Transverse colon (tissue), 3 donors: ENCODE data around the gene KCNAB3.

ENCODE experiments used
- CTCF ChIP-seq, 5 experiments: fragments of 200-600 bp in 3 of 5; fragments of 450-650 bp in 2 of 5; sonication (generic) in 3 of 5; IDR thresholded peaks; 1 replicate in 2 of 5; 2 replicates in 3 of 5; pipeline ENCODE4 v1.5.1; 2016 to 2017; ENCODE audit warnings: antibody characterized with exemption in 5 of 5, inconsistent platforms in 3 of 5, mild to moderate bottlenecking in 2 of 5, moderate library complexity in 1 of 5
- EP300 ChIP-seq: sonication (generic); formaldehyde crosslinking; IDR thresholded peaks from one replicate; pipeline ENCODE4 v1.6.1; 2017; ENCODE audit warnings: antibody characterized with exemption, low read depth
- POLR2A ChIP-seq: fragments of 450-650 bp; IDR thresholded peaks from one replicate; pipeline ENCODE4 v1.6.1; 2016; ENCODE audit warnings: antibody characterized with exemption, mild to moderate bottlenecking, moderate library complexity

- TF ChIP-seq CTCF (IDR thresholded peaks at IDR 0.05): no peak
- TF ChIP-seq POLR2A: no peak
- no peak for TF ChIP-seq EP300
Measured at GRCh38 chr17:7882629-7883028, 47.0 kb downstream of the KCNAB3 start.
